Measurements from ENCODE around the gene FUT3. TPM values are rescaled to one million over a fixed set of nuclear protein-coding genes. Genes with fewer than 3 reads are reported as not detected.

Gene FUT3
- total and polyA plus RNA-seq, 9 of the 15 experiments (the other 6 are each of a cell fraction or from before 2014, with no cell fraction given), result 0.09 TPM; not detected in 8

- TF ChIP-seq VEZF1 (CRISPR knock-in tag; IDR thresholded peaks at IDR 0.05), result peak; percentile 83
- TF ChIP-seq ZNF57 (CRISPR knock-in tag; IDR thresholded peaks at IDR 0.05), result no peak
- TF ChIP-seq ETS1 (conservative IDR thresholded peaks at IDR 0.05; ENCODE audit: control insufficient read depth, low read depth, low read length), result peak; percentile 16; the same call in 1 of the 2 replicates
- 0 out of 2 replicates have a peak, but pooled peaks have one; percentile 84 for TF ChIP-seq RERE (CRISPR knock-in tag; IDR thresholded peaks at IDR 0.05; ENCODE audit: borderline replicate concordance)
- TF ChIP-seq HMG20B (CRISPR knock-in tag; IDR thresholded peaks at IDR 0.05), result no peak
- no peak for TF ChIP-seq PURB (CRISPR knock-in tag; IDR thresholded peaks at IDR 0.05; ENCODE audit: low read depth)
- TF ChIP-seq DEAF1 (CRISPR knock-in tag; IDR thresholded peaks at IDR 0.05), result peak; percentile 77
- TF ChIP-seq CTCFL (IDR thresholded peaks at IDR 0.05; ENCODE audit: borderline replicate concordance, insufficient read depth, low read depth, low read length, poor library complexity, severe bottlenecking), result peak; percentile 71
- no peak for TF ChIP-seq HLTF (IDR thresholded peaks at IDR 0.05)
- TF ChIP-seq E2F3 (CRISPR knock-in tag; IDR thresholded peaks at IDR 0.05), result peak; percentile 86
- peak; percentile 100 for TF ChIP-seq FOXP4 (CRISPR knock-in tag; IDR thresholded peaks at IDR 0.05; ENCODE audit: borderline replicate concordance)
Measured at GRCh38 chr19:5803752-5804515, 47.3 kb downstream of the FUT3 start (continued).

All from K562 (cell line).